CD4-positive, alpha-beta T cell (primary cell): Measurements from ENCODE around the gene ZNF521. TPM values are rescaled to one million over a fixed set of nuclear protein-coding genes. Genes with fewer than 3 reads are reported as not detected.
A peak's percentile ranks its signal among the peaks of the same experiment; 100 is the strongest.

Source experiments
- ATAC-seq: fragments of 200-7000 bp; cut with Tn5 transposase; one replicate; pipeline ENCODE4 v1.10.0; 2022; ENCODE audit warnings: mild to moderate bottlenecking; ENCODE audit not compliant: poor library complexity
- CTCF ChIA-PET: fragments of 350-600 bp; sonication (Branson Sonifier 250); formaldehyde crosslinking; loops from one replicate; lab custom pipeline; 2021; ENCODE audit warnings: antibody characterized with exemption, inconsistent platforms; lab: Charles Lee
- POLR2A ChIA-PET: fragments of 350-600 bp; sonication (Branson Sonifier 250); formaldehyde crosslinking; loops from one replicate; lab custom pipeline; 2021; ENCODE audit warnings: antibody characterized with exemption, inconsistent platforms; lab: Charles Lee
- DNase-seq, 14 experiments: peaks; one replicate each; pipeline ENCODE4 v3.0.0-alpha.2; 2013 to 2020; ENCODE audit warnings: mixed read lengths in 2 of 14
- H3K27ac ChIP-seq, 2 donors: one replicate each; pipeline versions ENCODE4 v1.5.1 to v1.7.0; 2013; ENCODE audit warnings: low read length in 2 of 2, low read depth in 1 of 2, mild to moderate bottlenecking in 1 of 2
- H3K27me3 ChIP-seq, 2 experiments: 1 replicate in 1 of 2; 2 replicates in 1 of 2; pipeline versions ENCODE4 v1.6.1 to v1.7.0; 2013; ENCODE audit warnings: low read length in 2 of 2, control low read depth in 1 of 2, mild to moderate bottlenecking in 1 of 2, moderate library complexity in 1 of 2; ENCODE audit not compliant: insufficient read depth in 2 of 2, control insufficient read depth in 1 of 2
- H3K36me3 ChIP-seq: one replicate; pipeline ENCODE4 v1.6.1; 2013; ENCODE audit warnings: low read length, control low read depth; ENCODE audit not compliant: insufficient read depth
- H3K4me1 ChIP-seq: one replicate; pipeline ENCODE4 v1.6.1; 2013; ENCODE audit warnings: low read length, control low read depth; ENCODE audit not compliant: insufficient read depth
- H3K4me3 ChIP-seq: one replicate; pipeline ENCODE4 v1.5.1; 2013; ENCODE audit warnings: mild to moderate bottlenecking, low read length, moderate library complexity
- H3K9me3 ChIP-seq, 2 experiments: 1 replicate in 1 of 2; 2 replicates in 1 of 2; pipeline versions ENCODE4 v1.6.1 to v1.7.0; 2013; ENCODE audit warnings: low read length in 2 of 2, mild to moderate bottlenecking in 2 of 2, control low read depth in 1 of 2, moderate library complexity in 1 of 2; ENCODE audit not compliant: control insufficient read depth in 1 of 2, insufficient read depth in 1 of 2
- H3K27ac Mint-ChIP-seq: one replicate; pipeline ENCODE4 v1.8.0; 2020; ENCODE audit warnings: mixed read lengths
- H3K27me3 Mint-ChIP-seq: one replicate; pipeline ENCODE4 v1.8.0; 2021; ENCODE audit warnings: mixed read lengths
- H3K36me3 Mint-ChIP-seq: one replicate; pipeline ENCODE4 v1.8.0; 2021; ENCODE audit warnings: low read depth, mixed read lengths
- H3K4me1 Mint-ChIP-seq: one replicate; pipeline ENCODE4 v1.8.0; 2021; ENCODE audit warnings: low read depth, mixed read lengths
- H3K4me3 Mint-ChIP-seq: one replicate; pipeline ENCODE4 v1.8.0; 2020; ENCODE audit warnings: mild to moderate bottlenecking, mixed read lengths
- H3K9me3 Mint-ChIP-seq: one replicate; pipeline ENCODE4 v1.8.0; 2020; ENCODE audit warnings: mixed read lengths
- CTCF ChIP-seq: fragments of 200-600 bp; IDR thresholded peaks from one replicate; pipeline ENCODE4 v1.8.0; 2022; ENCODE audit warnings: antibody characterized with exemption, mild to moderate bottlenecking
- intact Hi-C, 2 experiments: fragments of 100-400 bp; cut with DNase I in 1 of 2; cut with micrococcal nuclease in 1 of 2; formaldehyde crosslinking; loops; one replicate each; pipeline versions ENCODE4 v1.15.1 to v1.9.0; 2023 to 2025; cut with DNase I, micrococcal nuclease
- total RNA-seq, 174 experiments: library from RNA in 2 of 174; stranded (reverse) in 2 of 174; gene quantifications; one replicate each; pipeline ENCODE4 v1.2.3 and lab custom pipeline; 2021 to 2026

ZNF521 gene
- total RNA-seq, 2 experiments from 2014 or later = not detected

- ATAC-seq (no peak), DNase-seq (no peak)
- Mint-ChIP-seq H3K4me1 (no peaks in the 10 kb centered on the region), H3K27me3 (no peaks in the 10 kb centered on the region), H3K9me3 (no peaks in the 10 kb centered on the region), H3K4me3 (no peak overlapping the region), H3K27ac (no peak overlapping the region), H3K36me3 (no peaks in the 10 kb centered on the region)
- intact Hi-C loops = no loop called here
- Histone ChIP-seq H3K4me1 (no peaks in the 10 kb centered on the region), H3K9me3 (no peaks in the 10 kb centered on the region), H3K4me3 (no peak overlapping the region), H3K36me3 (no peaks in the 10 kb centered on the region), H3K27me3 (no peaks in the 10 kb centered on the region), H3K27ac (no peak overlapping the region)
- ChIA-PET CTCF (no interaction called here), POLR2A (no interaction called here)
- no peak for TF ChIP-seq CTCF
Measured at GRCh38 chr18:25300492-25300891, 51.5 kb downstream of the ZNF521 start.

DNA sequence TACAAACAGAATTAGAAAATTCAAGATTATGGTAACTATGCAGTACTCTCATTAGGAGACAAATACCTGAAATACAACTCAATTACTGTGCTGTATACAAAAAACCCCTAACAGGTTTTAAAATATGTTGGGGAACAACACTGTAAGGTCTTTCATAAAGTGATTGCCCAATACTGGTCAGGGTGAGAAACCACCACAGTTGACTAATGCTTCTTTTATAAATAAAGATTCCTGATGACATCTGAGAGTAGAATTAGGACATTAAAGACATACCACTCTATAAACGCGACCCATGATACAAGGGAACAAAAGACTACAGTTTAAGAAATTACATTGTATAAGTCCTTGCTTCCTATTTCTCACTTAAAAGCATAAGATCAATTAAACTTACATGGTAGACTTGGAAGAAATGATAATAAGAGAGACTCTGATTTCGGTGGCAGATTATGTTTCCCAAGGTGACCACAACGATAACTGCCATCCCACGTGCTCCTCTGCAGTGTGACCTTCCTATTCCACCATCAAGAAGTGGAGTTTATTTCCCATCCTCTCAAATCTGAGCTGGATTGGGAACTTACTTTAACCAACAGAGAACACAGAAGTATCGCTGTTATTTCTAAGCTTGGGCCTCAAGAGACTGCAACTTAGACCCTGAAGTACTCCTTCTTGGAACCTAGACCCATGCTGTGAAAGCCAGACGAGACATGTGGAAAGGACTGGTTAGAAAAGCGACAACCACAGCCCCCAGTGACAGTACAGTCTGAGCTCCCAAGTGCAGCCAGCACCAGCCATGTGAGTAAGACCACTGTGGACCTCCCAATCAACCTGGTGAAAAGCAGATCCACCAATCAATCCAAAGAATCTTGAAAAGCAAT, 52.3 kb downstream of the ZNF521 start:
- no peaks in the 10 kb centered on the region for H3K9me3 ChIP-seq
- H3K4me1 Mint-ChIP-seq = no peaks in the 10 kb centered on the region
- H3K4me1 ChIP-seq = no peaks in the 10 kb centered on the region
- no peak overlapping the region for H3K4me3 ChIP-seq
- no peak for ATAC-seq
- ChIA-PET POLR2A (no interaction called here), CTCF (no interaction called here)
- H3K36me3 Mint-ChIP-seq = no peaks in the 10 kb centered on the region
- DNase-seq = peak in 1 of 14 experiments; percentile 19
- TF ChIP-seq CTCF = no peak
- no peak overlapping the region for H3K27ac ChIP-seq
- no peaks in the 10 kb centered on the region for H3K27me3 Mint-ChIP-seq
- no peaks in the 10 kb centered on the region for H3K36me3 ChIP-seq
- no peak overlapping the region for H3K27ac Mint-ChIP-seq
- no peaks in the 10 kb centered on the region for H3K9me3 Mint-ChIP-seq
- H3K4me3 Mint-ChIP-seq = no peak overlapping the region
- intact Hi-C loops = no loop called here
- H3K27me3 ChIP-seq = no peaks in the 10 kb centered on the region

DNA sequence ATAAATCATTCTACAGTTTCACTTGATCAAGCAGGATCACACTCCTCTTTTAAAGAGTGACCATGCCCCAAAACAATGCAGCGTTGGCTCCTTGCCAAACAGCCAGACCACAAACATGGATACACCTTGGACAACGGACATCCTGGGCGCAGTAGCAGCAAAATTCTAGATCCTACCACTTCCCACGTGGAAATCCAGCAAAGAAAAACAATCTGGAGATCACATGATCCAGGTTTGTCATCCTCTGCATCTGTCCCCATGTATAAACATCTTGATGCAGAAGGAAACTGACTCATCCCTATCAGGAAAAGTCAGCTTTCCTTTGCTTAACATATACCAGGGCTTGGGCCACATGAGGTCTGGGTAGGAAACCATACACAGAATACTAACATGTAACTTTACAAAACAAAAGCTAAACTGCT, 53.1 kb downstream of the ZNF521 start:
- H3K27ac Mint-ChIP-seq = no peak overlapping the region
- no peak overlapping the region for H3K4me3 Mint-ChIP-seq
- Histone ChIP-seq H3K4me3 (no peak overlapping the region), H3K36me3 (no peaks in the 10 kb centered on the region), H3K9me3 (no peaks in the 10 kb centered on the region), H3K27ac (no peak overlapping the region), H3K4me1 (no peaks in the 10 kb centered on the region), H3K27me3 (no peaks in the 10 kb centered on the region)
- H3K27me3 Mint-ChIP-seq = no peaks in the 10 kb centered on the region
- ChIA-PET CTCF (no interaction called here), POLR2A (no interaction called here)
- no peaks in the 10 kb centered on the region for H3K4me1 Mint-ChIP-seq
- no peak for TF ChIP-seq CTCF
- no peaks in the 10 kb centered on the region for H3K36me3 Mint-ChIP-seq
- intact Hi-C loops = no loop called here
- no peaks in the 10 kb centered on the region for H3K9me3 Mint-ChIP-seq
- ATAC-seq (no peak), DNase-seq (peak in 2 of 14 experiments; percentile 11 to 33)
